ENCODE data around the gene BBX.

The BBX gene

DNA sequence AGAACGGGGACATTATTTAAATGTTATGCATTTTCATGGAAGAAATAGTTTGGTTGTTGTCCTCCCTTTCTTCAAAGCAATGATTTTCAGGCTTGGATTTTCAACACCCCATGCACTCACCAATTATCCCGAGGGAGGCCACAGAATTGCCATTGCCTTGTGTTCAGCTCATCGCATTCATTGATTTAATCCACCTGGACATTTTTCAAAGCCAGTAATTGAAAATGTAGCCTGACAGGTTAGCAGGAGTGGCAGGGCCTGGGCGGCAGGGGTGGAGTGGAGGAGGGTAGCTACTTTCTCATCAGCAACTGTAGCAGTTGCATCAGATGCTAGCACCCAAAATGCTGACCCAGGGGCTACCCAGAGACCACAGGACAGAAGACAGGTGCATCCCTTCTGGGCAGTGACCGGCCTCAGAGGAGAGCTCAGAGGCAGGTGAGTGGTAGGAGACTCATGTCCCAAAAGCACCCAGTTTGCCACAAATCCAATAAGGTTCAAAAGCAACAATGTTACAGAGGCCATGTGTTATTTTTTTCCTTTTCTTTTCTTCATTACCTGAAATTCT, 325.7 kb downstream of the BBX start:
- no peak for DNase-seq

DNA sequence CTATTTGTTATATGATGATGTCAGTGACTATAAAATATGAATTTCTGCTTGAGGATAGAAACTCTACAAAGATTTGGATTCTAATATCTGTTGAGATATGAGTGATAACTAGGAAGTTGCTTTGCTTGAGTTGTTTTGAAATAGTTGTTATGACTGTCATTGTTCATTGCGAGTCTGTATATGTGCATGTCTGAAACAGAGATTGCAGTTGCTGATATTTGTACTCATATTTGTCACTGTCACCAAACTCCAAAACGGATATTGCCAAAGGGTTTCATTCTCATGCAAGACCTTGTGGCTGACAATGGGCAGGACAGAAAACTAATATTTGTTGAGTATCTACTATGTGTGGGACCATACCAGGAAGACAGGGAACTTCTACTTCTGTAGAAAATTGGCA, 327.9 kb downstream of the BBX start:
- no peak for DNase-seq

DNA sequence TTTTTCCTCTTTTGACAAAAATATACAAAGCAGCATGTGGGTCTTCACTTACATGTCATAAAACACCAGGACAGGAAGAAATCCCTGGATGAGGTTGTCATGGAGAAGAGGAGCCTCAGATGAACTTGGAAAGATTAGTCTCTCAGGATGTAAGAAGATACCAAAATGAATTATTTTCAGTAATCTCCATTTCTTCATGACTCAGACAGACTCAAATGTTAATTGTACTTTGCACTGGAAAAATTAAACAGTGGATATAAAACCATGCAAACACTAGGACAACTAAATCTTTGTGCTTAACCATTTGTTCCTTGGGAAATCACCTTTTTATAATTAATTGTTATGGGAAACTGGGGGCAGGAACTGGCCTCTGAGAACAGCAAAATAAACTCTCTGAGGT, 331.1 kb downstream of the BBX start:
- DNase-seq = no peak

DNA sequence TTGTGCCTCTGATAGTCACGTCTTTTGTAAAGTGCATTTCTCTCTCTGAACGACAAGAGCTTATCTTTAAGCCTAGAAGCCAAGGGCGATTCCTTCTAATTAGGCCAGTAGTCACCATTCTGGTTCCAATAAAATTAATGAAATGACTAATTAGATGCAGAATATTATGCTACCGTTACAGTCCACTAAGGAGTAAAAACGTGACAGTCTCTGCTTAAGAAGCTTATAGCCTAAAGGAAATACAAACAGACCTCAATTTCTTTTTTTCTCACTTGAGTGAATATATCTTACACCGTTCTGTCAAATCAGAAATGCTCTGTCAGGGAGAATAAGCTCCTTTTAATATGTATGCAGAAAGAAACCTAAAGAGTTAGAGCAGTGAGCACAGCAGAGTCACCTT, 332.0 kb downstream of the BBX start:
- DNase-seq = no peak

DNA sequence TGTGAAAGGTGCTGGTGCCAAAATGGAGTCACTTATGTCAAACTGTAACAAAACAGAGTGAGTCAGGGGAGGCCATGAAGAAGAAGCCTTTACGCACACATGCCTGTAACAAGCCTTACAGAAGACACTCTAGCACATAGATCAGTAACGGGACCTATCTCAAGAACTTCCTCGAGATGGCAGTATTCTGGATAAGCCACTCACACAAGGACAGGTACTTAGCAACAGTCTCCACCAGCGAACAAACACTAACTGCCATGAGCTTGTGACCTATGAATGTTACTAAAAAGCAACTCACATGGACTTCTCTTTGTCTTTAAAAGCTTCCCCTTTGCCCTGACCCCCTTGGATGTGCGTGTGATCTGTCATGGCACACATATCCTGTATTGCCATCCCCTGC, 332.9 kb downstream of the BBX start:
- no peak for DNase-seq

DNA sequence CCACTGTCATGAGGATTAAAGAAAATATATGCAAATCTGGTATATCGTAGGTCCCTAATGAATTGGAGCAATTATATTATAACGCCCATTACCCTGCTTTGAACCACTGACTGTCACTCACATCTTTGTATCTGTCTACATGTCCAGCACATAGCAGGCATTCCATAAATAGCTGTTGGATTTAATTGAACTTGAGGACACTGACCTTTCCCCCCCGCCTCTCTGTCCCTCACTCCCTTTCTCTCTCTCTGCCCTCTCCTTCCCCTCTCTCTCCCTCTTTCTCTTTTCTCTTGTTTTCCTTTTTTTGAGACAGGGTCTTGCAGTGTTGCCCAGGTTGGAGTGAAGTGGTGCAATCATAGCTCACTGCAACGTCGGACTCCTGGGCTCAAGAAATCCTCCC, 335.1 kb downstream of the BBX start:
- DNase-seq = no peak

DNA sequence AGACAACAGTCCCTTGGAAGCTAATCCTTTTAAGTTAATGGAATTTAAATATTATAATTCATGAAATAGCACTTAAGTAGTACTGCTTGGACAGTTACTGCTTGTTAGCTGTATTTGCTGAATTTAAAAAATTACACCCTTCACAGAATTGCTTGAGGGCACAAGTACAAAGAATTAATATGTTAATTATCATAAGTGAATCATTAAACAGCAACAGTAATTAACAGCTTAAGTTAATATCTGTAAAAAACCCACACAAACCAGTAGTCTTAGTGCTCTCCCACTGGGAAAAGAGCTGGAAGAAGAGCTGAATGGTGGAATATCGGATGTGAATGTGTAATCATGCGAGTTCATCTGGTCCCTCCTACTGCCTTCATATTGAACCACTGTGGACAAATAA, 336.1 kb downstream of the BBX start:
- DNase-seq = no peak

Measured in stimulated activated CD4-positive, alpha-beta T cell treated with anti-CD3 and anti-CD28 coated beads, Interleukin-12 subunit alpha, Interleukin-12 subunit beta, amount 100 ng/mL, for 4 hours (primary cell).